Measurements from ENCODE around the gene FAM219A.

FAM219A gene

DNA sequence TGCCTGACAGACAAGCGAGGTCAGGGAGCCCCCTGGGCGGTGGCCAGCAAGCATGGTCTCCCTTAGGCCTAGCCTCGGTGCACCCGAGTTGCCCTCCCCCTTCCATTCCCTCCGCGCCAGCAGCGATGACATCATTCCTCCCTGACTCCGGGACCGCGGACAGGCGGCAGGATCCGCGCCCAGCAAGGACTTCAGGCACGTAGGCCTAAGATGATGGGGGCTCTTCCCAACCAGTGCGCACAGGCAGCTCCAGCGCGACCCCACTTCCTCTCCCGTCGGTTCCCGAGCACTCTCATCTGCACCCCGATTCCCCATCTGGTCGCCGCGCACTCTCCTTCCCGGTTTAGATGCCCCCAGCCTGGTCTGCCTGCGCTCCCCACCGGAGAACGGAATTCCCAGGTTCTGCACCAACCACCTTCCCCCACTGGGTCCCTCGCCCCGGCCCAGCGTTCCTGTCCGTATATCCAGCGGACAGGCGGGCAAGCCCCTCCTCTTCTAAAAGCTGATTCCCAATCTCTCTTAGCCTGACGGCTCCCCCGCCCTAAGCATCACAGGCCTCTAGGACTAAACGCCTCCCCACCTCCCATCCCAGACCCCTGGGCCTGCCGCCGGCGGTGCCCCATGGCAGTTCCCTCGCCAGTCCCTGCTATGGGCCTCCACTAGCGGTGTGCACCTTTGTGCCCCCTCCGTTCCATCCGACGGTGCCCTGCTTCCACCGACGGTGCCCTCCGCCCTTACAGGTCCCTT is 931 bp downstream of the FAM219A start:
- Histone ChIP-seq H3K4me3 (ENCODE audit: low read depth, low read length) (peak overlapping the region; percentile 63), H3K36me3 (ENCODE audit: control insufficient read depth in 2 of 2, insufficient read depth in 1 of 2, low read length in 2 of 2) (no peaks in the 10 kb centered on the region; a peak in 1 of 3 replicates), H3K27ac (ENCODE audit: extremely low read depth, low read depth, low read length) (peak overlapping the region; percentile 77), H3K9me3 (ENCODE audit: control insufficient read depth, insufficient read depth, low read depth, low read length) (no peaks in the 10 kb centered on the region), H3K4me1 (ENCODE audit: control insufficient read depth, insufficient read depth, low read length) (peaks cover 2% of the 10 kb centered on the region; the same call in 1 of the 2 replicates)
- ChIA-PET POLR2A (interaction anchor here (1.6 to 2.6 kb wide), 3 partner anchors 11 to 192 kb away, joined by 3 to 8 read pairs (median 5); partner anchors contain the start of gene MYORG), CTCF (interaction anchor here (0.6 to 3.4 kb wide), 5 partner anchors 14 to 135 kb away, joined by 3 to 14 read pairs (median 6); no protein-coding TSS in a partner anchor)
- TF ChIP-seq ZNF514 (tag by site-specific recombination; IDR thresholded peaks at IDR 0.05) (no peak), ZSCAN30 (tag by site-specific recombination; IDR thresholded peaks at IDR 0.05) (no peak), SCRT1 (tag by site-specific recombination; IDR thresholded peaks at IDR 0.05; ENCODE audit: borderline replicate concordance) (no peak), SP2 (tag by site-specific recombination; IDR thresholded peaks at IDR 0.05) (peak; percentile 38; the same call in 1 of the 2 replicates), ZNF121 (tag by site-specific recombination; IDR thresholded peaks at IDR 0.05) (no peak), ZNF146 (tag by site-specific recombination; IDR thresholded peaks at IDR 0.05) (no peak; the same call in 1 of the 2 replicates), CTCF (tag by site-specific recombination; IDR thresholded peaks at IDR 0.05) (peak; percentile 6; the same call in 1 of the 2 replicates), ZNF292 (tag by site-specific recombination; IDR thresholded peaks at IDR 0.05; ENCODE audit: borderline replicate concordance, low read depth) (no peak), OVOL3 (tag by site-specific recombination; IDR thresholded peaks at IDR 0.05) (no peak), ZNF354C (tag by site-specific recombination; IDR thresholded peaks at IDR 0.05; ENCODE audit: borderline replicate concordance, low read depth) (no peak), ZNF19 (tag by site-specific recombination; IDR thresholded peaks at IDR 0.05; ENCODE audit: low read depth) (no peak), ZNF350 (tag by site-specific recombination; IDR thresholded peaks at IDR 0.05) (no peak), SP7 (tag by site-specific recombination; IDR thresholded peaks at IDR 0.05) (peak; percentile 81), ZFP3 (tag by site-specific recombination; IDR thresholded peaks at IDR 0.05; ENCODE audit: low read depth) (no peak), SETDB1 (IDR thresholded peaks at IDR 0.05; ENCODE audit: insufficient read length, low read length) (no peak), ZNF16 (tag by site-specific recombination; IDR thresholded peaks at IDR 0.05; ENCODE audit: low read depth) (no peak), ZSCAN5A (tag by site-specific recombination; IDR thresholded peaks at IDR 0.05) (no peak; the same call in 1 of the 2 replicates), ZNF2 (tag by site-specific recombination; IDR thresholded peaks at IDR 0.05) (peak; percentile 89), ZNF138 (tag by site-specific recombination; IDR thresholded peaks at IDR 0.05; ENCODE audit: borderline replicate concordance) (no peak), ZNF549 (tag by site-specific recombination; IDR thresholded peaks at IDR 0.05) (no peak), HOXC10 (CRISPR knock-in tag; IDR thresholded peaks at IDR 0.05) (no peak), ZNF785 (tag by site-specific recombination; IDR thresholded peaks at IDR 0.05) (no peak), ZNF596 (tag by site-specific recombination; IDR thresholded peaks at IDR 0.05) (no peak), ZNF747 (tag by site-specific recombination; IDR thresholded peaks at IDR 0.05) (no peak), ZNF362 (tag by site-specific recombination; IDR thresholded peaks at IDR 0.05) (no peak)
- TF ChIP-seq, protein P1, sequence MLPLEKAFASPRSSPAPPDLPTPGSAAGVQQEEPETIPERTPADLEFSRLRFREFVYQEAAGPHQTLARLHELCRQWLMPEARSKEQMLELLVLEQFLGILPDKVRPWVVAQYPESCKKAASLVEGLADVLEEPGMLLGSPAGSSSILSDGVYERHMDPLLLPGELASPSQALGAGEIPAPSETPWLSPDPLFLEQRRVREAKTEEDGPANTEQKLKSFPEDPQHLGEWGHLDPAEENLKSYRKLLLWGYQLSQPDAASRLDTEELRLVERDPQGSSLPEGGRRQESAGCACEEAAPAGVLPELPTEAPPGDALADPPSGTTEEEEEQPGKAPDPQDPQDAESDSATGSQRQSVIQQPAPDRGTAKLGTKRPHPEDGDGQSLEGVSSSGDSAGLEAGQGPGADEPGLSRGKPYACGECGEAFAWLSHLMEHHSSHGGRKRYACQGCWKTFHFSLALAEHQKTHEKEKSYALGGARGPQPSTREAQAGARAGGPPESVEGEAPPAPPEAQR (tag by site-specific recombination; IDR thresholded peaks at IDR 0.05), result no peak
- TF ChIP-seq, protein P2, sequence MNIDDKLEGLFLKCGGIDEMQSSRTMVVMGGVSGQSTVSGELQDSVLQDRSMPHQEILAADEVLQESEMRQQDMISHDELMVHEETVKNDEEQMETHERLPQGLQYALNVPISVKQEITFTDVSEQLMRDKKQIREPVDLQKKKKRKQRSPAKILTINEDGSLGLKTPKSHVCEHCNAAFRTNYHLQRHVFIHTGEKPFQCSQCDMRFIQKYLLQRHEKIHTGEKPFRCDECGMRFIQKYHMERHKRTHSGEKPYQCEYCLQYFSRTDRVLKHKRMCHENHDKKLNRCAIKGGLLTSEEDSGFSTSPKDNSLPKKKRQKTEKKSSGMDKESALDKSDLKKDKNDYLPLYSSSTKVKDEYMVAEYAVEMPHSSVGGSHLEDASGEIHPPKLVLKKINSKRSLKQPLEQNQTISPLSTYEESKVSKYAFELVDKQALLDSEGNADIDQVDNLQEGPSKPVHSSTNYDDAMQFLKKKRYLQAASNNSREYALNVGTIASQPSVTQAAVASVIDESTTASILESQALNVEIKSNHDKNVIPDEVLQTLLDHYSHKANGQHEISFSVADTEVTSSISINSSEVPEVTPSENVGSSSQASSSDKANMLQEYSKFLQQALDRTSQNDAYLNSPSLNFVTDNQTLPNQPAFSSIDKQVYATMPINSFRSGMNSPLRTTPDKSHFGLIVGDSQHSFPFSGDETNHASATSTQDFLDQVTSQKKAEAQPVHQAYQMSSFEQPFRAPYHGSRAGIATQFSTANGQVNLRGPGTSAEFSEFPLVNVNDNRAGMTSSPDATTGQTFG (tag by site-specific recombination; IDR thresholded peaks at IDR 0.05; ENCODE audit: borderline replicate concordance), result no peak
- TF ChIP-seq, protein P3, sequence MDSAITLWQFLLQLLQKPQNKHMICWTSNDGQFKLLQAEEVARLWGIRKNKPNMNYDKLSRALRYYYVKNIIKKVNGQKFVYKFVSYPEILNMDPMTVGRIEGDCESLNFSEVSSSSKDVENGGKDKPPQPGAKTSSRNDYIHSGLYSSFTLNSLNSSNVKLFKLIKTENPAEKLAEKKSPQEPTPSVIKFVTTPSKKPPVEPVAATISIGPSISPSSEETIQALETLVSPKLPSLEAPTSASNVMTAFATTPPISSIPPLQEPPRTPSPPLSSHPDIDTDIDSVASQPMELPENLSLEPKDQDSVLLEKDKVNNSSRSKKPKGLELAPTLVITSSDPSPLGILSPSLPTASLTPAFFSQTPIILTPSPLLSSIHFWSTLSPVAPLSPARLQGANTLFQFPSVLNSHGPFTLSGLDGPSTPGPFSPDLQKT (IDR thresholded peaks at IDR 0.05; ENCODE audit: borderline replicate concordance, low read depth, low read length), result no peak

All from HEK293 (cell line).